Stimulated activated CD8-positive, alpha-beta memory T cell treated with anti-CD3 and anti-CD28 coated beads, Interleukin-2, amount 100 ng/mL, for 48 hours (primary cell): ENCODE measurements around the gene YWHAB.

Experiments used
- DNase-seq, 2 donors: peaks; one replicate each; pipeline ENCODE4 v3.0.0-alpha.2; 2020; ENCODE audit warnings: low read depth in 2 of 2

The YWHAB gene

GRCh38 chr20:44911264-44911921 lies 25.9 kb downstream of the YWHAB start:
- peak; percentile 14 to 50 for DNase-seq

- DNase-seq = no peak
These were observed 26.7 kb downstream of the YWHAB start for GRCh38 chr20:44912189-44912588.

- no peak for DNase-seq
These were observed 29.4 kb downstream of the YWHAB start for GRCh38 chr20:44914924-44915323.

GRCh38 chr20:44916586-44916985 lies 31.1 kb downstream of the YWHAB start:
- DNase-seq = no peak

- DNase-seq = no peak
These were observed 31.9 kb downstream of the YWHAB start for GRCh38 chr20:44917399-44917798.

- DNase-seq = no peak
These were observed 32.8 kb downstream of the YWHAB start for GRCh38 chr20:44918342-44918741.

- no peak for DNase-seq
These were observed 33.3 kb downstream of the YWHAB start for GRCh38 chr20:44918761-44919160.

- DNase-seq = no peak
These were observed 35.9 kb downstream of the YWHAB start for GRCh38 chr20:44921447-44921846.

- no peak for DNase-seq
These were observed 39.0 kb downstream of the YWHAB start for GRCh38 chr20:44924541-44924940.

GRCh38 chr20:44928595-44928994 lies 43.1 kb downstream of the YWHAB start:
- no peak for DNase-seq

GRCh38 chr20:44930517-44931168 lies 45.1 kb downstream of the YWHAB start:
- DNase-seq = no peak

GRCh38 chr20:44931911-44932310 lies 46.4 kb downstream of the YWHAB start:
- no peak for DNase-seq

GRCh38 chr20:44932916-44933315 lies 47.4 kb downstream of the YWHAB start:
- no peak for DNase-seq

- no peak for DNase-seq
These were observed 51.0 kb downstream of the YWHAB start for GRCh38 chr20:44936510-44936909.

GRCh38 chr20:44938637-44939036 lies 53.1 kb downstream of the YWHAB start:
- no peak for DNase-seq

- no peak for DNase-seq
These were observed 55.7 kb downstream of the YWHAB start for GRCh38 chr20:44941120-44941691.

GRCh38 chr20:44942264-44942973 lies 56.9 kb downstream of the YWHAB start:
- no peak for DNase-seq

- DNase-seq = no peak
These were observed 58.3 kb downstream of the YWHAB start for GRCh38 chr20:44943828-44944227.

- no peak for DNase-seq
These were observed 59.8 kb downstream of the YWHAB start for GRCh38 chr20:44945261-44945660.

GRCh38 chr20:44946271-44946852 lies 60.9 kb downstream of the YWHAB start:
- no peak for DNase-seq

- no peak for DNase-seq
These were observed 62.6 kb downstream of the YWHAB start for GRCh38 chr20:44948107-44948506.

- no peak for DNase-seq
These were observed 63.0 kb downstream of the YWHAB start for GRCh38 chr20:44948513-44948912.
